ENCODE measurements around the gene CTNND2. TPM values are rescaled to one million over a fixed set of nuclear protein-coding genes. Genes with fewer than 3 reads are reported as not detected.

CTNND2 gene
- total RNA-seq, 3 donors from 2014 or later (not counting 1 experiment from before 2014, with no cell fraction given) = not detected

GRCh38 chr5:11400316-11400715, 503.9 kb downstream of the CTNND2 start:
- no peaks in the 10 kb centered on the region for H3K9me3 Mint-ChIP-seq
- TF ChIP-seq, protein P1, sequence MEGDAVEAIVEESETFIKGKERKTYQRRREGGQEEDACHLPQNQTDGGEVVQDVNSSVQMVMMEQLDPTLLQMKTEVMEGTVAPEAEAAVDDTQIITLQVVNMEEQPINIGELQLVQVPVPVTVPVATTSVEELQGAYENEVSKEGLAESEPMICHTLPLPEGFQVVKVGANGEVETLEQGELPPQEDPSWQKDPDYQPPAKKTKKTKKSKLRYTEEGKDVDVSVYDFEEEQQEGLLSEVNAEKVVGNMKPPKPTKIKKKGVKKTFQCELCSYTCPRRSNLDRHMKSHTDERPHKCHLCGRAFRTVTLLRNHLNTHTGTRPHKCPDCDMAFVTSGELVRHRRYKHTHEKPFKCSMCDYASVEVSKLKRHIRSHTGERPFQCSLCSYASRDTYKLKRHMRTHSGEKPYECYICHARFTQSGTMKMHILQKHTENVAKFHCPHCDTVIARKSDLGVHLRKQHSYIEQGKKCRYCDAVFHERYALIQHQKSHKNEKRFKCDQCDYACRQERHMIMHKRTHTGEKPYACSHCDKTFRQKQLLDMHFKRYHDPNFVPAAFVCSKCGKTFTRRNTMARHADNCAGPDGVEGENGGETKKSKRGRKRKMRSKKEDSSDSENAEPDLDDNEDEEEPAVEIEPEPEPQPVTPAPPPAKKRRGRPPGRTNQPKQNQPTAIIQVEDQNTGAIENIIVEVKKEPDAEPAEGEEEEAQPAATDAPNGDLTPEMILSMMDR (IDR thresholded peaks at IDR 0.05) = no peak
- no peaks in the 10 kb centered on the region for H3K36me3 Mint-ChIP-seq
- DNase-seq (no peak), ATAC-seq (no peak)
- no peaks in the 10 kb centered on the region for H3K4me1 Mint-ChIP-seq
- peaks cover 2% of the 10 kb centered on the region for H3K27me3 ChIP-seq (ENCODE audit: control insufficient read depth, insufficient read depth, low read length)
- no peak overlapping the region for H3K27ac ChIP-seq (ENCODE audit: low read length)
- H3K4me1 ChIP-seq (ENCODE audit: control insufficient read depth, insufficient read depth, low read length) = no peaks in the 10 kb centered on the region
- peaks cover 17 to 42% of the 10 kb centered on the region in 2 donors for H3K27me3 Mint-ChIP-seq (ENCODE audit: low read depth in 2 of 2)
- no peak overlapping the region for H3K27ac Mint-ChIP-seq
- H3K36me3 ChIP-seq (ENCODE audit: control insufficient read depth, insufficient read depth, low read length) = no peaks in the 10 kb centered on the region
- no peak overlapping the region for H3K4me3 ChIP-seq (ENCODE audit: low read length)
- WGBS (ENCODE audit: insufficient coverage) = 80% methylated on average over 2 of the region's 2 CpGs
- intact Hi-C loops (cut with micrococcal nuclease) = no loop called here
- no peak overlapping the region for H3K4me3 Mint-ChIP-seq
- no peaks in the 10 kb centered on the region for H3K9me3 ChIP-seq (ENCODE audit: control insufficient read depth, insufficient read depth, low read length)

- Histone ChIP-seq H3K4me3 (ENCODE audit: low read length) (no peak overlapping the region), H3K9me3 (ENCODE audit: control insufficient read depth, insufficient read depth, low read length) (no peaks in the 10 kb centered on the region), H3K27me3 (ENCODE audit: control insufficient read depth, insufficient read depth, low read length) (peaks cover 2% of the 10 kb centered on the region), H3K4me1 (ENCODE audit: control insufficient read depth, insufficient read depth, low read length) (no peaks in the 10 kb centered on the region), H3K27ac (ENCODE audit: low read length) (no peak overlapping the region), H3K36me3 (ENCODE audit: control insufficient read depth, insufficient read depth, low read length) (no peaks in the 10 kb centered on the region)
- WGBS (ENCODE audit: insufficient coverage) = 88% methylated on average over 3 of the region's 3 CpGs
- H3K27ac Mint-ChIP-seq = no peak overlapping the region
- H3K4me3 Mint-ChIP-seq = no peak overlapping the region
- no peak for ATAC-seq
- H3K27me3 Mint-ChIP-seq (ENCODE audit: low read depth in 2 of 2) = peaks cover 17 to 49% of the 10 kb centered on the region in 2 donors
- TF ChIP-seq, protein P1 (IDR thresholded peaks at IDR 0.05) = no peak
- H3K36me3 Mint-ChIP-seq = no peaks in the 10 kb centered on the region
- DNase-seq = no peak
- intact Hi-C loops (cut with micrococcal nuclease) = no loop called here
- no peaks in the 10 kb centered on the region for H3K4me1 Mint-ChIP-seq
- no peaks in the 10 kb centered on the region for H3K9me3 Mint-ChIP-seq
Observed at GRCh38 chr5:11398728-11399127, 505.5 kb downstream of the CTNND2 start.

DNA sequence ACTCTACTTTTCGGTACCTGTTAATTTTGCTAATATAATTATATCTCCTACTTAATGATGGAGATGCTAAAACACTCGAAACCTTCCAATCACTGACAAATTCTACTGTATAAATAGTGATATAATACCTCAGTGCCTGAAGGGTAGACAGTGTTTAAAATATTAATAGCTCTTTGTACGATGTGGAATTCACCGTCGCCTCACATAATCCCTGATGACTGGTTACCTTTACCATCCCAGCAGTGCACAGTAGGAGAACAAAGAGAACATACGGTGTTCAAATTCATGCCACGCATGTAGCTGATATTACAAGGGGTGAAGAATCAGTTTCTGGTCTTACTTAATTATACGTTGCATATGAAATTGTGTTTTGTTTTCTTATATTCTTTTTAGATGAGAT, 506.7 kb downstream of the CTNND2 start:
- Mint-ChIP-seq H3K27ac (no peak overlapping the region), H3K27me3 (ENCODE audit: low read depth in 2 of 2) (peaks cover 17 to 61% of the 10 kb centered on the region in 2 donors), H3K9me3 (no peaks in the 10 kb centered on the region), H3K4me1 (no peaks in the 10 kb centered on the region), H3K36me3 (no peaks in the 10 kb centered on the region), H3K4me3 (no peak overlapping the region)
- TF ChIP-seq, protein P1 (IDR thresholded peaks at IDR 0.05) = no peak
- H3K4me1 ChIP-seq (ENCODE audit: control insufficient read depth, insufficient read depth, low read length) = no peaks in the 10 kb centered on the region
- H3K36me3 ChIP-seq (ENCODE audit: control insufficient read depth, insufficient read depth, low read length) = no peaks in the 10 kb centered on the region
- H3K9me3 ChIP-seq (ENCODE audit: control insufficient read depth, insufficient read depth, low read length) = no peaks in the 10 kb centered on the region
- 93% methylated on average over 5 of the region's 8 CpGs for WGBS (ENCODE audit: insufficient coverage)
- peaks cover 2% of the 10 kb centered on the region for H3K27me3 ChIP-seq (ENCODE audit: control insufficient read depth, insufficient read depth, low read length)
- intact Hi-C loops (cut with micrococcal nuclease) = no loop called here
- H3K4me3 ChIP-seq (ENCODE audit: low read length) = no peak overlapping the region
- ATAC-seq (no peak), DNase-seq (no peak)
- no peak overlapping the region for H3K27ac ChIP-seq (ENCODE audit: low read length)

DNA sequence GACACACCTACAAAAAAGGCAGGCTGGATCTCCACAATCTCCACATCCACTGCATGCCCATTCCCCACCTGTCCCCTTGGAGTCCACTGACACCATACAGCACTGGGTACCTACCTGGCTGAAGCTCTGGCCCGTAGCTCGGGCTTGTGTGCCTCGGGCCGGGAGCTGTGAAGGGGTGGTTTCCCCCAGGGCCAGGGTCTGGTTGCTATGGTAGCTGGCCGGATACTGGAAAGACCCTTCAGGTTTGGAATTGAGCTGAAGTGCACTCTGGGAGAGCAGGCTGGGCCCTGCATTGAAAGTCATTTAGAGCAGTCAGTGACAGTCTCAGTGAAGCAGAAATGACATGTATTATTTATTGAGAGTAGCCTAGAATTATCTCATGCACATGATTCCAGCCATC, 507.3 kb downstream of the CTNND2 start:
- Histone ChIP-seq H3K4me1 (ENCODE audit: control insufficient read depth, insufficient read depth, low read length) (no peaks in the 10 kb centered on the region), H3K27me3 (ENCODE audit: control insufficient read depth, insufficient read depth, low read length) (peaks cover 2% of the 10 kb centered on the region), H3K4me3 (ENCODE audit: low read length) (no peak overlapping the region), H3K27ac (ENCODE audit: low read length) (no peak overlapping the region), H3K36me3 (ENCODE audit: control insufficient read depth, insufficient read depth, low read length) (no peaks in the 10 kb centered on the region), H3K9me3 (ENCODE audit: control insufficient read depth, insufficient read depth, low read length) (no peaks in the 10 kb centered on the region)
- DNase-seq = no peak
- no peak for ATAC-seq
- no peaks in the 10 kb centered on the region for H3K9me3 Mint-ChIP-seq
- peaks cover 20 to 67% of the 10 kb centered on the region in 2 donors for H3K27me3 Mint-ChIP-seq (ENCODE audit: low read depth in 2 of 2)
- no peaks in the 10 kb centered on the region for H3K4me1 Mint-ChIP-seq
- H3K27ac Mint-ChIP-seq = no peak overlapping the region
- TF ChIP-seq, protein P1 (IDR thresholded peaks at IDR 0.05) = no peak
- intact Hi-C loops (cut with micrococcal nuclease) = no loop called here
- H3K4me3 Mint-ChIP-seq = no peak overlapping the region
- no peaks in the 10 kb centered on the region for H3K36me3 Mint-ChIP-seq
- 91% methylated on average over 5 of the region's 5 CpGs for WGBS (ENCODE audit: insufficient coverage)
